DLD1 (cell line): Measurements from ENCODE around the gene SUN3.
"Not testable (repeated sequence)": the region's sequence is repeated elsewhere in the genome, so short reads cannot be mapped to it uniquely, and the experiment has no call there.

Source experiments
- in situ Hi-C: cut with HindIII; loops from 2 replicates; pipeline ENCODE4 v1.10.0; 2017; ENCODE audit warnings: low sequenced_read_pairs

The SUN3 gene

DNA sequence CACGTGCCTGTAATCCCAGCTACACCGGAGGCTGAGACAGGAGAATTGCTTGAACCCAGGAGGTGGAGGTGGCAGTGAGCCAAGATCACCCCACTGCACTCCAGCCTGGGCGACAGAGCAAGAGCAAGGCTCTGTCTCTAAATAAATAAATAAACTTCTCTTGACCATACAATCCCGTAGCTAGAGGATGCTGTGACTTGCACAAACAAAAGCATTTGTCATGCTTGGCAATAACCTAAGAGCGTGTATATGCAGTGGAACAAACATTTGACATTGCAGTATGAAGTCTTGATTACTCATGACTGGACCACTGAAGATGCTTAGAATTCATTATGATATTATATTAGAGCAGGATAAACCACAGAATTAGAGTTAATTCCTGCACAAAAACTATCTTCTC, 5.0 kb upstream of the SUN3 start:
- in situ Hi-C loops: no loop called here

DNA sequence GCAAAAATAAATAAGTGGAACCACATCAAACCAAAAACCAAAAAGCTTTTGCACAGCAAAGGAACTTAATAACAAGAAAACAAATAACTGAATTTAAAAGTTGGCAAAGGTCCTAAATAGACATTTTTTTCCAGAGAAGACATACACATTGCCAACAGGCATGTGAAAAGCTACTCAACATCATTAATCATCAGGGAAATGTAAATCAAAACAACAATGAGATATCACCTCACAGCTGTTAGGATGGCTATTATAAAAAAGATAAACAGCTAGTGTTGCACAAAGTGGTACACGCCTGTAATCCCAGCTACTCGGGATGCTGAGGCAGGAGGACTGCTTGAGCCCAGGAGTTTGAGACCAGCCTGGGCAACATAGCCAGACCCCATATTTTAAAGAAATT, 2.2 kb upstream of the SUN3 start:
- in situ Hi-C loops: no loop called here

DNA sequence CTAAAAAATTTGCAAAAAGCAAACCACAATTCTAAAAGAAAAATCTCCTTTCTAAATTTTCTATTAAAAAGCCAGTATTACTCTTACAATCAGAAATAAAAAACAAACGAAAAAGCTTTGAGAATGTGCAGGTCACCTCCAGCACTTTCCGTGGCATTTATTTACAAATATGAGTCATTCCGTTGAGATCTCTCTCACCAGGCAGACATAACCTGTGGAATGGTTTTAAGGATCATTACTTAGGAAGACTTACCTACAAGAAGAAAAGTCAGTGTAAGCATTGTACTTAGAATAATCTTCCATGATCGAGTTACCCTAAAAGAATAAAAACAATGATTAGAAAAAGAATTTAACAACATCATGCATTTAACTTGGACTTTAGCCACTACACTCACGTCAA, 3.3 kb downstream of the SUN3 start:
- in situ Hi-C loops: no loop called here

DNA sequence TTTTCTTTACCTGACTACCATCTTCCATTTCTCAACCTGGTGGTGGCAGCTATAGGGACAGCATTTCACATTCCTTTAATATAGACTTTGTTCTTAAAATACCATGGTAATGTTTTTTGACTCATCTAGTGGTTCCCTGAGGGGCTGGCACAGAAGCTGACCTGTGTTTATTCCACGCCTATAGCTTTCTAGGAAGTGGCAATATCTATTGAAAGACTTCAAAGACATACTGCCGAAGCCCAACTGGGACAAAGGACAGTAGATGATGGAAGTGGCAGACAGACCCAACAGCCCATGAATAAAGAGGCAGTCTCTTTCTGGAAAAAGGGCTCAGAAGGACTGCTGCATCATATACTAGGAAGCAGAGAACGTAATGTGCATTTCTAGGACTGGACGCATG, 11.2 kb downstream of the SUN3 start:
- in situ Hi-C loops: no loop called here

DNA sequence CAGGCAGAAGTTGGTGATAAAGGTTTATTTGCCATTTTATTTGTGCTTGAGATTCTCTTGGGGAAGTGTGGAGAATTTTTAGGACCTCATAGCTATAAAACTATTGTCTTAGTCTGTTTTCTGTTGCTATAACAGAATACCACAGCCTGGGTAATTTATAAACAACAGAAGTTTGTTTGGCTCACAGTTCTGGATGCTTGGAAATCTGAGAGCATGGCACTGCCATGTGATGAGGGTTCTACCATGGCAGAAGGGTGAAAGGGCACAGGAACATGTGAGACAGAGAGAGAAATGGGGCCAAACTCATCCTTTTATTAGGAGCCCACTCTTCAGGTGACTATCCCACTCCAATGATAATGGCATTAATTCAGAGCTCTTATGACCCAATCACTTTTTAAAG, 12.3 kb downstream of the SUN3 start:
- in situ Hi-C loops: no loop called here

DNA sequence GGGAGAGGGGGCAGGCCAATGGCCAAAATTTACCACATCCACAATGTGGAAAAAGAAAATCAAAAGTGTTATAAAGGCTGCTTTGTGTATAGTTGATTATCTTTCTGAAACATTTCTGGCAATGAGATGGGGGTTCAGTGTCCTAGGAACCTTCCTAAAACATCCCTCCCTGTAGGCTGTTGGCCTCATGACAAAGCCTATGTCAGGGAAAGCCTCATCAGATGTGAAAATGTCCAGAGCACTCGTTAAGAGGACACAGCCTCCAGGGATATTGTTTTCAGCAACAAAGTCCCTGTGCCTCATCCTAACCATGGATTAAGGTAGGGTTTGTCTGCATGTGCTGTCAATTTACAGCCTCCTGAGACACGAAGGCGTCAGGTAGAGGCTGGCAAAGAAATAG, 17.0 kb downstream of the SUN3 start:
- in situ Hi-C loops: no loop called here

DNA sequence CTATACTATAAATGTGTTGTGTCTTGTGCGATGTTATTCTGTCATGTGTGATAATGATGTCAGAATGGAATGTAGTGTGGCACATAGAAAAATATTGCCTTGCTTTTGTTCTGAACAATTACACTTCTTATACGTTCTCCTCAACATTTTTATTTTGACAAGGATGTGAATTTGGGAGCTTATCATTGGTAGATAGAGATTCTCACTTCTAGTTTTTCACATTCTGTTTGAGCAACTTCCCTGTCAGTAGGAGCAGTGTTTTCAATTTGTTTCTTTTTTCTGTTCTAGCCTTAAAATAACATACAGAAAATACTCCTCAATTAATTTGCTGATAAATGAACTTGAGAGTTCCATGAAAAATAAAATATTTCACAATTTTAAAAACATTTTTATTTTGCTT, 17.6 kb downstream of the SUN3 start:
- in situ Hi-C loops: no loop called here

DNA sequence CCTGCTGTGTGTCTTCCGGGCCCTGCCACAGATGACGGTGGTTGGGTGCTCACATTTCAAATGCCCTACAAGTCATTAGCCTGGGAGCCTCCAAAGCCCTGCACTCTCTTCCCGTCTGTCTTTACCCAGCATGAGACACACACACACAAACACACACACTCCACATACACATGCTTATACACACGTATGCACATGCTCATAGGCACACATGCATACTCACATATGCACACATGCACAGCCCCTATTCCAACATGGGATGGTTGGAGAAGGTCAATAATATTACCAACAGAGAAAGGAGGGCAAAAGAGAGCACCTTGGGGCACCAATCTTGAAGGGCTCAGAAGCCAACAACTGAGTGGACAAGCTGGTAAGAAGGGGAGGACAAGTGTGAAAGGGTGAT, 19.0 kb downstream of the SUN3 start:
- in situ Hi-C loops: no loop called here

DNA sequence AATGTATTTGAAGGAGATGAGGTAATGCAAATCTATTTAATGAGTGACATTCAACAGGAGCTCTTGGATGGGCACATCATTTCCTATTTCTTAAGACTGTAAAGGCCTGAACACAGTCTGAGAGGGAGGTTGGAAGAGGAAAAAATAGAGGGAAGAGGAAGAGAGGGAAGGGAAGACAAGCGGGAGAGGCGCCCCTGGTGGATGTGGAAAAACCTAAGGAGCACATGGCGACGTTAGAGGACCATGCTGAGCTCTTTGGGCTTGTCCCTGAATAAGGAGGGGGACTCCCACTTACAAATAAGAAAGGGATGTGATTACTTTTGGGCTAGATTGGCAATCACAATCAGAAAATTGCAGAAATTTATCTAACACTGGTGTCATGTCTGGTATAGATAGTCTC, 19.6 kb downstream of the SUN3 start:
- in situ Hi-C loops: no loop called here

DNA sequence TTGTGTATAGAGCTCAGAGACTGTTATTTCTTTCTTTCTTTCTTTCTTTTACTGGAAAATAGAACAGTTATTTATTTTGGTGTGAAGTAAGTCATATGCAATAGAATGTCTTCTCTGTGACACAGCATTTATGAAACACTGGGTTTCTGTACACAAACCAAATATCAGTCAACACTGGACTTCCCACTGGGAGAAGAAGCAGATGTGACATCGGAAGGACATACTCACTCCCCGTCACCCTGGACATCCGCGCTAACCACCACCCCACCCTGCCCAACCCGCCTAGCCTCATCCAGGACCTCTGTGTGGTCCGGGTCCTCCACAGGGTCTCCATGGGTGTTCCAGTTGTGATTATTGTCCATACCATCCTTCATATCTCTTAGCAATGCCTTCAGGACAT, 22.0 kb downstream of the SUN3 start:
- in situ Hi-C loops: no loop called here

DNA sequence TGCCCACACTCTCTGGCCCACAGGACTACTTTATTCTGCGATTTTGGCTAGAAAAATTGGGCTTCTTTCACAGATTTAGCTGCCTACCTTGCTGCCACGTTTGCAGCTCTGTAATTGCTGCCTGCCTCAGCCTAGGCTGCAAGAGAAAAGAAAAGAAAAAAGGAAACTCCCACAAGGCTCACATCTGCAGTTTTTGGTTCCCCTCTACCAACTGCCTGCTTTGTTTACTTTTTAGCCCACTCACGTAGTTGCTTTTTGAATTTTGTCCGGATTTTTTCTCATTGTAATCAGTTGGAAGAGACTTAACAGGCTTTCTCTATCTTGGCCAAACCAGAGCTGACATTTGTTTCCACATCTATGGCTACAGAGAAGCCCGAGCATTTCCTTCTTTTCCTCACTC, 24.3 kb downstream of the SUN3 start:
- in situ Hi-C loops: no loop called here

DNA sequence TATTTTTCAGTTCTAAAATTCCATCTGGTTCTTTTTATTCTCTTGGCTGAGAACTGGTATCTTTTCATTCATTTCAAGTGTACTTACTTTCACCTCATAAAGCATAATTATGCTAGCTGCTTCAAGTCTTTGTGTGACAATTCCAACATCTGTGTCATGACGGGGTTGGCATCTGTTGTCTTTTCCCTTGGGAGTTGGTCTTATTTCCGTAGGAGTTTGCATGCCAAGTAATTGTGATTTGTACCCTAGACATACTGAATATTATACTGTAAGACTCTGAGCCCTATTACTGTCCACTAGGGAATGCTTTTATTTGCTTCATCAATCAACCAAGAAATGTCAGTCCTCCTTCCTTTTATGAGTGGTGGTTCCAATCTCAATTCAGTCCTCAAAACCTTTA, 24.9 kb downstream of the SUN3 start:
- in situ Hi-C loops: no loop called here

DNA sequence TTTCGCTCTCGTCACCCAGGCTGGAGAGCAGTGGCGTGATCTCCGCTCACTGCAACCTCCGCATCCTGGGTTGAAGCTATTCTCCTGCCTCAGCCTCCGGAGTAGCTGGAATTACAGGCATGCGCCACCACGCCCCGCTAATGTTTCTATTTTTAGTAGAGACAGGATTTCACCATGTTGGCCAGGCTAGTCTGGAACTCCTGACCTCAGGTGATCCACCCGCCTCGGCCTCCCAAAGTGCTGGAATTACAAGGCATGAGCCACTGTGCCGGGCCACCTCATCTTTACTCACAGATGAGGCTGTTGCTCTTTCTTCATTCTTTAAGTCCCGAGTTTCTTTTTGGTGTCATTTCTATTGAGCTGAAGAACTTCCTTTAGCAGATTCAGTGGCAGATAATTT, 28.7 kb downstream of the SUN3 start:
- in situ Hi-C loops: not testable (repeated sequence)

DNA sequence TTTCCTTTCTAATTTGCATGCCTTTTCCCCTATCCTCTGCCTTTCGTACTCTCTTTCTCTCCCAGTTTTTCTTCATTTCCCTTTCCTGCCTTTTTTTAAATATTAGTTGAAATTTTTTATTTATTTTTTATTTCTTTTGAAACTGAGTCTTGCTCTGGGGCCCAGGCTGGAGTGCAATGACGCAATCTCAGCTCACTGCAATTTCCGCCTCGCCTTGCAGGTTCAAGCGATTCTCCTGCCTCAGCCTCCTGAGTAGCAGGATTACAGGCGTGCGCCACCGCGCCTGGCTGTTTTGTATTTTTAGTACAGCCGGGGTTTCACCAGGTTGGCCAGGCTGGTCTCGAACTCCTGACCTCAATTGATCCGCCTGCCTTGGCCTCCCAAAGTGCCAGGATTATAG, 29.5 kb downstream of the SUN3 start:
- in situ Hi-C loops: loop anchor here (25.0 kb wide), 1 partner anchor 88 kb away; the partner anchor contains the start of gene UPP1

DNA sequence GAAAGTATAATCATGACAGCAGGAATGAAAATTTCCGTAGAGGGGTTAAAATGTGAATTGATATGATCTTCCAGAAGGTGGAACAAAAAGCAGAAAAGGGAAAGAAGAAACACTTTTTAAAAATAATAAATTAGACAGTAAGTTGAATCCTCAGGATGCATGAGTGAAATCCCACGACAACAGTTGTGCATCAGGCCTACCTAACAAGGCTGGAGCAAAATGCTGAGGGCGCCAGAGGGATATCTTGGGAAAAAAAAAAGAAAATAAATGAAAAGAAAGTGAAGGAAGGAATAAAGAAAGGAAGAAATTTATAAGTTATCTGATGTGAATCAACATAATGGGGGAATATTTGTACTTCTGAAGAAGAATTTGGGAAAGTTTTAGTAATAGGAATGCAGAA, 36.5 kb downstream of the SUN3 start:
- in situ Hi-C loops: loop anchor here (25.0 kb wide), 1 partner anchor 95 kb away; the partner anchor contains the start of gene UPP1

DNA sequence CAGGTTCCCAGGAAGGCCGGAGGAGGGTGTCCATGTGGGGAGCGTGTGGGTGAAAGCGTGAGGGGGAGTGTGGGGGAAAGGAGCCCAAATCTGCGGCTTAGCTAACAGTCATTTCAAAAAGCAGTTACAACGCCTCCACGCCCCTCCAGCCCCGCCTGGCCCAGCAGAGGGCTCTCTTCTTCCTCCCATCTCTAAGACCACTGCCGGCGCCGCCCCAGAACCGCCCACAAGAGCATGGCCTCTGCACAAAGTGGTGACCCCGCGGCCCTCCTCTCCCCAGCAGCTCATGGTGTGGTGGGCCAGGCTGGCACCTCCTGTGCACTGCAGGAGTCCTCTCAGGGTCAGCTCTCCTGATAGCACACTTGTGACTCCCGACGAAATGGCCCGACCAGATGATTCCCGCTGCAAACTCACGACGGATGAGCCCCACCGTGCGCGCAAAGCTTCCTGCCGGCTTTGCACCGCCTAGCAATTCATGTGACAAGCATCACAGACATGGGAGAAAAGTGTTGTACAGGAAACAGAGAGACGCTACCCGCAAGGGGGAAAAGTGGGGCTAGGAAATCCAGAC, 37.1 kb downstream of the SUN3 start:
- in situ Hi-C loops: loop anchor here (25.0 kb wide), 1 partner anchor 95 kb away; the partner anchor contains the start of gene UPP1

DNA sequence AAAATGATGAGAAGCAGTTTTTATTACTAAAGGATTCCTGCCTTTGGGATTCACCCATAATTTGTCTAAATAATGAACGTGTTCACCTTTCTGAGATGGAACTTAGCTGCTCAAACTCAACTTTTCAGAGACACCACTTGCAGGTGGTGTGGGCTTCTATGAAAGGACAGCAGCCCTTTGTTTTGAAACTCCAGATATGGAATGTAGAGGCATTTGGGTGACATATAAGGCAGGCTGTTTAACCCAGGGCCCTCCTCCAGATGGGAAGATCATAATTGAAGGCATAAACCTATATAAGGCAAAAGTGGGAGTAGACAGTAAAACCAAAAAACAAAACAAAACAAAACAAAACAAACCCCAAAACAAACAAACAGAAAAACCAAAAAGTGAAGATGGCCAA, 37.6 kb downstream of the SUN3 start:
- in situ Hi-C loops: loop anchor here (25.0 kb wide), 1 partner anchor 96 kb away; the partner anchor contains the start of gene UPP1

DNA sequence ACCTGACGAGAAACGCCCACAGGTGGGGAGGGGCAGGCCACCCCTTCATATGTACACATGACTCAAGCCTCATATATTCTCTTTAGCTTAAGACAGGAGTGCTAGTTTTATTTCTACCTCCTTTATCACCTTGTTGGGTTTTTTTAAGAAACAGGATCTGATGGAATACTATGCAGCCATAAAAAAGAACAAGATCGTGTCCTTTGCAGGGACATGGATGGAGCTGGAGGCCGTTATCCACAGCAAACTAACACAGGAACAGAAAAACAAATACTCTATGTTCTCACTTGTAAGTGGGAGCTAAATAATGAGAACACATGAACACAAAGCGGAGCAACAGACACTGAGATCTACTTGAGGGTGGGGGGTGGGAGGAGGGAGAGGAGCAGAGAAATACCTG, 38.3 kb downstream of the SUN3 start:
- in situ Hi-C loops: loop anchor here (25.0 kb wide), 1 partner anchor 97 kb away; the partner anchor contains the start of gene UPP1

DNA sequence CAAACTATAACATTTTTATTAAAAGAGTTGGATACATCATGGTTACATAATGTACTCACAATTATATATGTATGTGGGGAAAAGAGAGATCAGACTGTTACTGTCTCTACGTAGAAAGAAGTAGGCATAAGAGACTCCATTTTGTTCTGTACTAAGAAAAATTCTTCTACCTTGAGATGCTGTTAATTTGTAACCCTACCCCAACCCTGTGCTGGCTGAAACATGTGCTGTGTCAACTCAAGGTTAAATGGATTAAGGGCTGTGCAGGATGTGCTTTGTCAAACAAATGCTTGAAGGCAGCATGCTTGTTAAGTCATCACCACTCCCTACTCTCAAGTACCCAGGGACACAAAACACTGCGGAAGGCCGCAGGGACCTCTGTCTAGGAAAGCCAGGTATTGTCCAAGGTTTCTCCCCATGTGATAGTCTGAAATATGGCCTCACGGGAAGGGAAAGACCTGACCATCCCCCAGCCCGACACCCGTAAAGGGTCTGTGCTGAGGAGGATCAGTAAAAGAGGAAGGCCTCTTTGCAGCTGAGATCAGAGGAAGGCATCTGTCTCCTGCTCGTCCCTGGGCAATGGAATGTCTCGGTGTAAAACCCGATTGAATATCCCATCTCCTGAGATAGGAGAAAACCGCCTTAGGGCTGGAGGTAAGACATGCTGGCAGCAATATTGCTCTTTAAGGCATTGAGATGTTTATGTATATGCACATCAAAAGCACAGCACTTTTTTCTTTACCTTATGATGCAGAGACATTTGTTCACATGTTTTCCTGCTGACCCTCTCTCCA, 39.1 kb downstream of the SUN3 start:
- in situ Hi-C loops: loop anchor here (25.0 kb wide), 1 partner anchor 97 kb away; the partner anchor contains the start of gene UPP1

DNA sequence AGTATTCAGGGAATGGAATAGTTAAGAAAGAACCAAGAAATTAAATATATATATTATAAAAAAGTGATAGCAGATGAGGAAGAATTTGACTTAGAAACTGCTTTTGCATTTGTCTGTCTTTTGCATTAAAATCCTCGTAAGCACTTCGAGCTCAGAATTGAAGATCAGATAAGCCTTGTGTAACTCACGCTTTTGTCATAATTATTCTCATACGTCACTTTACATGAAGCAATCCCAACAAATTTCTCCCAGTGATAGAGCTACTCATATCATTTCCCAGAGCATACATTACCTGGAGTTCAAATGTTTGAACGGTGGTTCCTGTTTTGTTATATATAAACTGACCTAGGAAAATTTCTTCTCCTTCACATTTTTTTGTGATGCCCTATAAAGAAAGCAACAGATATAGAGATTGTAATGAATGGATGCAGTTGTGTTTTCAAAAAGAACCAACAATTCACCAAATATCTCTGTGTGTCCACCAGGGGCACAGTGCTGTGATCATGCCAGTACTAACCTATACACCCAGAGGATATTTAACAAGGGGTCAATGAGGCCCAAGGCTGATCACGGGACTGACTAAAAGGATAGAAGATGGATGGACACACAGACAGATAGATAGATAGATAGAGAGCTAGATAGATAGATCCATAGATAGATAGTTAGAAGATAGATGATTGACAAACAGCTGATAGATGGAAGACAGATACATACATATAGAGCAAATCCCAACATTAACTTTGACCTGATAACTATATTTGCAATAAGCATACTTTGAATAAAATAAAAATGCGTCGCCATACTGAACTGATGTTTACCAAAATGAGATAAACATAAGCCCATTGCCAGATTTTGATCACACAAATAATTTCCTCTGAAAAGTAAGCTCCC, 40.2 kb downstream of the SUN3 start:
- in situ Hi-C loops: loop anchor here (25.0 kb wide), 1 partner anchor 99 kb away; the partner anchor contains the start of gene UPP1

DNA sequence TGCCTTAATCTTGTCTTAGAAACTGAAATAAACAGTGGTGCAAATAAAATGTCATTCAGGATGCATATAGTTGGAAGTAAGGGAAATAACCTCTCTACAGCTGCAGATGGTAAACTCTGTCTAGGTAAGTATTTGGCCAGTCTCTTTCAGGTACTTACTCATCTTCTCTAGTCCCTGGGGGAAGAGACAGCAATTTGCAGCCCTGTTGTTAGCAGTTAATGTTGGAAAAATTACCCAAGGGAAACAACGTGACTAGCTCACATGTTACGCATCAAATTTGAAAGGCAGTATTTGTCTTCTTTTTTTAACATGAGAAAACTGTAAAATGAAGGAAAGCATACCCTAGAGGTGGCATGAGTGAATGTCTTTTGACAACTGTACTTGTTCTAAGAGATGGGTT, 46.3 kb downstream of the SUN3 start:
- in situ Hi-C loops: loop anchor here (25.0 kb wide), 1 partner anchor 105 kb away; the partner anchor contains the start of gene UPP1
